ENCODE results near the gene AP4B1.

Gene AP4B1

DNA sequence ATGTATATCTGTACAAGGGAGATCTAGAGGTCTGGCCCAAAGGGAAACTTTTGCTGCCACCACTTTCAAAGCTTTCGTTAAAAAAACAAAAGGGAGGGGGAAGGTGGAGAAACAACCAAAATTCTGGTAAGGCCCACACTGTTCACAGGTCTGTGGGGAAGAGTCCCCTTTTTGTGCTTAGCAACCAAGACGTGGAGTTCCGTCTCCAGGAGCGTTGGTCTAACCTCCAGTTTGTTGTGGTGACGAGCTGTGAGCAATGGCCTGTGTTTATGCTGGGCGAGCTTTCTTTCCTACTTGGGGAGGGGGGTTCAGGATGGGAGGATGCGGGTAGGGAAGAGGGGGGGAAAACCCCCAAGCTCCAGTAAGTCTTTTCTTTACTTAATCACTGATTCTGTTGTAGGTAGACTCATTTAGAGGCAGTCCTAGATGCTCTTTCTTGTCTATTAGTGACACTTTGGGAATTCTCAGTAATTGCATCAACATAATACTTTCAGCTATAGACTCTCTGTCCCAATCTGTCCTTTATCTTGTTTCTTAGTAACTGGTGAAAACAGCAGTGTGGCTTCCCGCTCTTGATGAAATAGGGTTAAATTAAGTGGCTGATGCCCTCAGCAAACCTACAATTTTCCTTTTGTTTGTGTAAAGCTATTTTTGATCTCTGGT is 26.0 kb upstream of the AP4B1 start:
- no peak for DNase-seq

DNA sequence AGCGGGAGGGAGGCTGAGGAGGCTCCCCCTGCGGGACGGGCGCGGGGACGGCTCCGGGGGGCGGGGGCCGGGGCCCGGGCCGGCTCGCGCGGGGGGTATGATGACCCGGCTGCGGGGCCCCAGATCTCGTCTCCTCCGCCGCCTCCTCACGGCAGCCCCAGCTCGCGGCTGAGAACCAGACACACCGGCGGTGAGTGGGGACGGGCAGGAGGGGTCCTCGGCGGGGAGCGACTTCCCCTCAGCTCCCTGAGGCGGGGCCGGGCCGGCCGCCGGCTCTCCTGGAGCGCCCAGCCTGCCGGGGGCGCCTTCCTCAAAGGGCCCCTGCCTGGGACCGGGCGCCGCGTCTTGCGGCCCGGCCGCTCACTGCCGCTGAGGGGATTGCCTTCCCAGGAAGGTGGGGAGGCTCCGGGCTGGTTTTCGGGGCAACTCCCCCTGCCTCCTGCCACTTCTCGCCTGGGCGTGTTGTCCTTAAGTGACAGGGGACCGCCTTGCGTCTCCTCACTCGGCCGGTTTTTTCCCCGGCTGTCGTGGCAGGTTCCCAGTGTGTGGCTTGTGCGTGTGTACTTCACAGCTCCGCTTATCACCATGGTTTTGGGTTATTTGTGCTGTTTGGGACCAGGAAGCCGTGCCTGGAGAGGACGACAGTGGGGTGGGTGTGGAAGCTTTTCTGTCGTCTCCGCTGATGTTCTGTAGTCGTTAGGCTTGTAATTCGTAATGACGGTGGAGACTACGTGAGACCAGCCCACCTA is 25.3 kb upstream of the AP4B1 start:
- DNase-seq, result peak in 31 of 56 donors; percentile 20 to 78 (median 56)

DNA sequence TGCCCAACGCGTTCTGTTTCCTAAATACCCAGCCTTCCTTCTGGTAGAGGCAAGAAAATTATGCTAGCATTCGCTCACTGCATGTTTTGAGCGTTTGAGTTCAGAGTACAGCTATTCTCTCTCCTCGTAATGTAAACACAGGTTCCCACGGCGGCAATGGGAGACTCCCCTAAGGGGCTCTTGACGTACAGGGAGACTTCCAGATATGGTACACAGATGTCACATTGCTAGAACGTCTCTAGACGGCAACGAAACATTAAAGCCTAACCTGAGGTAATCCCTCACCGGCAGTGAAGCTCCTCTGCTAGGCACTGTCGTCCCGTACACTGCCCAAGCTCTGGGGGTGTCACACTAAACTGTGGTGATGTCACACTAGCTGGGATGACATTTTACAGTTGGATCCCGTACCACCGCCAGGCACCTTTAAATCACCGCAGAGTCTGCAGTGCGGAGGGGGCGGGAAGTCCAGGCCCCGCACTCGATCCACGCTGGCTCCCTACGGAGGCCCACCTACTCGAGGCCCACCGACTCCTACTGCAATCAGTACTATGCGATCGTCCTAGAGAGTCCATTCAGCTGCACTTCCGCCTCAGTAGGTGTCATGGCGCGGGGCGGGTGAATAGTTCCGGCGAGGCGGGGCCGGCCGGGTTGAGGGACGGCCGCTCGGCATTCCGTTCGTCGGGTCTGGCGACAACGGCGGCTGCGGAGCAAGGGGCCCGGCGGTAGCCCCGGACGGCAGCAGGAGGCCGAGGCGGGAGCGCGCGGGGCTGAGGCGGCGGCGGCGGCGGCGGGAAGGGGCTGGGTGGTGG is 24.5 kb upstream of the AP4B1 start, which contains the start of gene HIPK1:
Gene HIPK1, plus strand, starts transcription at position 384 of the 809 bp plus-strand sequence.
- peak; percentile 37 to 95 (median 87) for DNase-seq

DNA sequence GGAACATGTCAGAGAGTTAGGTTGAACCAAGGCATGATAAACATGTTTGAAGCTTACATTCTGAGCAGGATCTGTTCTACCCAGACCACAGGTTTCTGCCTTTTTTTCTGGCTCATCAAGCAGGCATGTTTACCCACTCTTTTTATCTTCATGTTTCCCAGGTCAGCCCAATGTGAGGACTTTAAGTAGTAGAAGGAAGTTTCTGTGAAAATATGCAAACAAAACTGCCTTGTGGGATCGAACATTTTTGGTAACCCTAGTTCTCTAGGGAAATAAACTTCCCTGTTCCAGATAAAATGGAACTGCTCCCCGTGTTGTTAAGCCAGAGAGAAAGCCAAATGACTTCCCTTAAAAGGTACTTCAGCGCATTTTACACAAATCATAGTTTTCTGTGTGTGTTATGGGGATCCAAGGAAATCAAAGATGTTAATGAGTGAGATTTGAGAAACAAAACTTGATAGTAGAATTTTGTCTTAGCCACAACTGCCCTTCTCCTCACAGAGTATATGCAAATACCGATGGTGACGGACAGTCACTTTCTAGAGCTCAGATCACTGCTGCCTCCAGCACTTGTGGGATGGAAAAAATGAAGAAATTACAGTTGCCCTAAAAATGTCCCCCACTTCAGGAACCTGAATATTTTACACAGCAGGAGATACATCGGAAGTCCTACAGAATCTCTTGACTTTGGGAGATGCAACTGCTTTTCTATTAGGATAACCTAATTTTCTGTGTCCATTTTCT is 23.8 kb upstream of the AP4B1 start:
- peak in 1 of 56 donors; percentile 32 for DNase-seq

DNA sequence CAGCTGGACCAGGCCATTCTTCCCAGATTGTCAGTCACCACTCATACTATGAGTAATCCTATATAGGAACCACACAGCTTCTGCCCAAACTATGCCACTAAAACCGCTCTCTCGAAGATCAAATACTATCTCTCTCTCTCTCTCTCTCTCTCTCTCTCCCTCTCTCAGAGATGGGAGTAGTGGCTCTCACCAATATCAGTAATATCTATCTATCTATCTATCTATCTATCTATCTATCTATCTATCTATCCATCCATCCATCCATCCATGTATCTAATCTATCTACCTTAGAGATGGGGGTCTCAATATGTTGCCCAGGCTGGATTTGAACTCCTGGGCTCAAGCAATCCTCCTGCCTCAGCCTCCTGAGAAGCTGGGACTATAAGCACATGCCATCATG is 19.9 kb upstream of the AP4B1 start:
- DNase-seq, result no peak

DNA sequence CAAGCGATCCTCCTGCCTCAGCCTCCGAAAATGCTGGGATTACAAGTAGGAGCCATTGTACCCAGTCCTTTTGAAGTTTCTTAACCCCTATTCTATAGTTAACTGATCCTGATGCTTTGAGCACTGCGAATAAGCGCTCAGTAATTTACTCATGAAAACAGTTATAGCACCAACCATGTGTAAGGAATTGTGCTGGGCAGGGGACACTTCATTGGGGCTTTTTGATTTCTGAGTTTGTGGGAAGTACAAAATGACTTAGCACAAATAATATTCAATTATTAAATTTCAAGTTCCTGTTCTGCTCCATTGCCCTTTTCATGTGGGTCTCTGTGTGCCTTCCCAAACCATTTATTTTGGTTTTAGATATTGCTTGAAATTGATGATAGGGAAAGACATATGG is 18.4 kb upstream of the AP4B1 start:
- DNase-seq, result no peak

DNA sequence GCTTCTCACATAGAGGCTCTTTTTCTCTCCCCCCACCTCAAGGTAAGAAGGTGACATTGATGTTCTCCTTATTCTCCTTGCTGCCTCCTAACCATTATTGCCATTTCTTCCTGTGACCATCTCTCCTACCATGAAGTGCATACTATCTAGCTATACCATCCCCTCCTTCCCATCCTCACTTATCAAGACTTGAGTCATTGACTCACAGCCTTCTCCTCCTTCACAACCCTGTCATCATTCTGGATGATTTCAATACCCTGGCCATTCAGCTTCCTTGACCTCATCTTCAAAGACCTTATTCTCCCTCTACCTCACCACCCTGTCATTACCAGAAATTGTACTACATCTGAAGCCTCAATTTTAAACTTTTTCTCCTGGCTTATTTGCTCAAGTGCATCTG is 13.6 kb upstream of the AP4B1 start:
- DNase-seq, result no peak

DNA sequence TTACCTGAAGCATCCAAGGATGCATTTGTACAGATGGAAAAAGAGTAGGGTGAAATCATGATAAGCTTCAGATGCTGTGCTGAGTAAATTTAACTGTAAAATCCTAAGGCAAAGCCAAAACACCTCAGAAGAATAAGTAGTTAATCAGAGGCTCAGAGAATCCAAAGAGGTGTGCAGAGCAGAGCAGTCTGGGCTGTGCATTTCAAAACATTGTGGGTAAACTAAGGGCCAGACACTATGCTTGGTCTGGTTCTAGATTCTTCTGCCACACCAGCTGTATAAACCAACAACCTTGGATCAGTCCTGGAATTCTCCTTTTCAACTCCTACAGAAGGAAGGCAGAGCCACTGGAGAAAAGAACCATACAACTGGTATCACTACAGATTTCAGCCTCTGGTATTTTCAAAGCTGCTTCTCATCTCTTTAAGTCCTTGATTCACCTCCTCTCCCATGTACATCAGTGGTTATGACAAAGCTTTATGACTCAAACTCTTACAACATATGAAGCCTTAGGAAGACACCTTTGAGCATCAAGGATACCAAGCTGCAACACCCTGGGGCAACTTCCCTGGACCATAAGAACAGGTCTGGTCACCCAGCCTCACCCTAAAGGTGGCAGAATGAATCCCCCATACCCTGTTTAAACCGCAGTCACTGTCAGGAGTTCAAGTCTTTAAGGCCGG is 12.9 kb upstream of the AP4B1 start:
- DNase-seq, result no peak

DNA sequence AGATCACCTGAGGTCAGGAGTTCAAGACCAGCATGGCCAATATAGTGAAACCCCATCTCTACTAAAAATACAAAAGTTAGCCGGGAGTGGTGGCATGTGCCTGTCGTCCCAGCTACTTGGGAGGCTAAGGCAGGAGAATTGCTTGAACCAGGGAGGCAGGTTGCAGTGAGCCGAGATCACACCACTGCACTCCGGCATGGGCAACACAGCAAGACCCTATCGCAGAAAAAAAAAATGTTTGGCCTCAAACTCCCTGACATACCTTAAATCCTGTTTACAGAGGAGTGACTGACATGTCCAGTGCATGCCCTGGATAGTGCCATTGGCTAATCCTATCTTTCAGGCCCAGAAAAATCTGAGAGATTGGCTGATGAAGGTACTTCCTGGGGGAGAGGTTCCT is 12.4 kb upstream of the AP4B1 start:
- no peak for DNase-seq

DNA sequence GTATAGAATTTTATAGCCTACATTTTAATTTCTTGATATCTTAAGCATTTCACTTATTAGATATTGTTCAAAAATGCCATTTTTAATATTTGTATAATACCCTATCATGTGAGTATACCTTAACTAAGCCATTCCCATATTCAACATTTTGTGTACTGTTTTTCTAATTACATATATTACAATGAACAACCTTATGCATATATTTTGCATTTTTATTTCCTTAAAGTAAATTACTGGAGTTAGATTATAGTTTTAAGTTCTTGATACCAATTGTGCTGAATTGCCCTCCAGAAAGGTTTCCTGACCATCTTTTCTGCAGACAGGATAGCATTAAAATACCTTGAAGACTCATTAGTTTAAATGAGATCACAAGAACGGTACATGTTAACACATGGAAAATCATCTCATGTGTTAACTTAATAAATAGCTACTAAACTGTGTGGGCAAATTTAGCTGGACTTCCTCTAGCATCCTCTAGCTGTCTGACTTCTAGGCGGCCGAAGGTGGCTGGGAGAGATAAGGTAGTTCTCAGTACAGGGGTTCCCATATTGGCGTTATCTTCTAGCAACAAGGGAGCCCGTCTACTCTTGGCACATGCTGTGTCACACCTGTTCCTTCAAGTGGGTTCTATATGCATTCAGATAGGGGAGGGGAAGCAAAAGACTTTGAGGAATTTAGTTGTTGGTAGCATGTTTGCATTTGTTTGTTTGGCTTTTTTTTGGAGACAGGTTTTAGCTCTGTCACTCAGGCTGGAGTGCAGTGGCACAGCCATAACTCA is 9.5 kb upstream of the AP4B1 start:
- DNase-seq, result no peak

DNA sequence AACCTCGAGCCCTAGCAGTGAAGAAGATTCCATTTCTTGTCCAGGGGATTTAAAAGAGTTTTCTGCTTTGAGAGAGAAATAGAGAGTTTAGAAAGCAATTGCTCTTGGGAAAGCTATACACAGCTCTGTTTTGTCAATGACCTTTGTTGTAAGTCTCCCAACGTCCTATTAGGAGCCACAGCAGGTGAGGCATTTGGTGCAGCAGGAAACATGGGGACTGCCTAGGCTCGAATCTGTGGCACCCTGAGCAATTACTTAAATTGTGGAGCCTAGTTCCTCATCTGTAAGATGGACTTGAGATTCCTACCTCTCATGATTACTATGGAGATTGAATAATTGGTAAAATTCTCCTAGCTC is 8.7 kb upstream of the AP4B1 start:
- DNase-seq, result no peak

DNA sequence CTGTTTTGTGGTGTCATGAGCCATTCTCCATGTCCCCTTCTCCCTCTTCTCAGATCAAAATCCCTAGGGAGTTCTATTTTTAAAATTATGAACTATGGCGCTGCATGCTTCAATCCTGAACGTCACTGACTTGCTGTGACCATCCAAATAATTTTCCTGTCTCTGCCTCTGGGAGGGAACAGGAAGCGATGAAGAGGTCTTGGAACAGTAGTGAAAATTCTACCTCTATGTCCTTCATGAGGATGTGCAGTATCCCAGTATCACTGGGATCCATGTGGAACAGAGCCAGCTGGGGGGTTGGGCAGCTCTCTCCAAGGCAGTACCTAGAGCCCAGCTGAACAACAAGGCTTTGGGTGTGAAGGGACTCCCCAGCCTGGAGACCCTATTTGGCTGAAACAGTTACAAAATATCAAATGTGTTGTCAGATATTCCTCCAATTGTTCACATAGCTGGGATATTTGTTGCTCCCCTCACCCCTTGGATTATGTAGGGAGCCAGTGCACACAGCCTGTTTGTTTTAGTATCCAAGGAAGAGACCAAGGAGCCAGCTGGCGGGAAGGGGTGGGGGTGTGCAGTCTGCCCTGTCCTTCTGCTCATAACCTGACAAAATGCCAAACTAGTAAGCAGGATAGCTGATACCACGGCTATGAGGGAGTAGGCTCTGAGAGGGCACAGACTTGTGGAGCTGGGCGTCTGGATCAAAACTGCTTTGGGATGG is 8.2 kb upstream of the AP4B1 start:
- peak in 9 of 56 donors; percentile 1 to 51 (median 7) for DNase-seq

DNA sequence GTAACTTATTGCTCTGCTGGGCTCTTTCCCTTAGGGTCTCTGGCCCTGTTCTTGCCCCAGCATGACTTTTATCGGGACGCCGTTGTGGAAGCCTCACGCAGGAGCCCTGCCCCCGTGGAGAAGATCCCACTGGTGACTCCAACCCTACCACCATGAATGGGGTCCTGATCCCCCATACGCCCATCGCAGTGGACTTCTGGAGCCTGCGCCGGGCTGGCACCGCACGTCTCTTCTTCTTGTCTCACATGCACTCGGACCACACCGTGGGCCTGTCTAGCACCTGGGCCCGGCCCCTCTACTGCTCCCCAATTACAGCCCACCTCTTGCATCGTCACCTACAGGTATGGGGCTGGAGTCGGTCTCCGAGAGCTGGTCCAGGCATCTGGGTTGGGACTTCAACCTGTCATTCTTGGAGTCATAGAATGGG is 849 bp upstream of the AP4B1 start:
- DNase-seq, result peak in 5 of 56 donors; percentile 43 to 73 (median 45)

DNA sequence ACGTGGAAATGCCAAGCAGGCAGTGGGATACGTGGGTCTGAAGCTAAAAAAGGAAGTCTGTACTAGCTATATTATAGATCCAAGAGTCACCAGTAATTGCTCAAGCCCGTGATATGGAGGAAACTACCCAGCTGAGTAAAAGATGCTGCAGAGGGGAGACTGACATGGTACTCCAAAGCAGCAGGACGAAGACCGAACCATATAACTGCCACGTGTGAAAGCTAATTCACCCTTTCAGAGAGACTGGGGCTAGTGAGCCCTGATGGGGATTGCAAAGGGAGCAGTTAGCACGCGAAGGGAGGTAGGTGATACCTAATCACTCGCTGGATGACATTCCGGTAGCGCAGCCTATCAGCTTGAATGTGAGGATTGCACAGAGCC is 316 bp downstream of the AP4B1 start:
- DNase-seq, result peak in 13 of 56 donors; percentile 26 to 80 (median 61)

DNA sequence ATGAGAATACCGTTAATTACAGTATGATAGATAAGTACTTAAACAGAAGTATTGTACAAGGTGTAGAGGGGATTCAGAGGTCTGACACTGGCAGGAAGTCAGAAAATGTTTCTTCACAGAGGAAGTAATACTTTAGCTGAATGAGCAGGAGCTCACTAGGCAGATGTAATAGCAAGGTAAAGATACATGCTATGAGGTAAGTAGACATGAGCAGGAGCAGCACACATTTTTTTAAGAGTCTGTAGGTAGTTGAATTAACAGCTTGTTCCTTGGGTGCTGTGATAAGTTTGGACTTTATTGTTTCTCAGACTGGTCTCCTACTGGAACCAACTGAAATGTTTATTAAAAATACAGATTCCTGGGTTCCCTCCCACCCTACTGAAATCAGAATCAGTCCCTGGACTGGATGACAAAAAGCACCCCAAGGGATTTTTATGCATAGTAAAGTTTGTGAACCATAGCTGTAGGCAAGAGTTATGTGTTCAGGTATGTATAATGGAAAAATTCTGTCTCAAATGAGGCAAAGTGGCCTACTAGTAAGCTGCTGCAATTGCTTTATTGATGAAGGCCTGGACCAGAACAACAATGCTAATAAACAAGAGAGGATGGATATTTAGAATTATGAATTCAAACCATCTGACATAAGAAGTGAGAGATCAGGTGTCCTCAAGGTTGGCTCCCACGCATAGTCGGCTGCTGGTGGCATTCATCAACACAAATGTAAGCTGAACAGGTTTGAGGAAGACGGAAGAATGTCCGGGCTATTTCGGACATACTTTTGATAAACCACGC is 902 bp downstream of the AP4B1 start:
- DNase-seq, result peak in 4 of 56 donors; percentile 19 to 48 (median 38)

DNA sequence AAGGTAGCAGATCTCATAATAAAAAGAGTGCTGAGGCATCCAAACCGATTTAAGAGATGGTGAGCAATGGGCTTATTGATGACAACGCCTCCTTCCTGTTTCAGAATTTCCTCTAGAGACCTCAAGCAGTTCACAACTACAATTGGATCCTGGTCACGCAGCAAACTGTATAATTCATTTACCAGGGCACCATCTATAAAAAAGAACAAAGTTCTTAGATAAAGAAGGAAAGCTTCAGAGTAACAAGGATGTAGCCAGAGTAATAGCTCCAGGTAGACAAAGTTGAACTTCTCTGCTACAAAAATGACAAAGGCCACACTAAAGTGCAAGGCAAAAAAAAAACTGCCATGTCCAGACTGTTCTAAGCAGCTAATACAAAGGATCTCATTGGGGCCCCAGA is 3.4 kb downstream of the AP4B1 start:
- no peak for DNase-seq

DNA sequence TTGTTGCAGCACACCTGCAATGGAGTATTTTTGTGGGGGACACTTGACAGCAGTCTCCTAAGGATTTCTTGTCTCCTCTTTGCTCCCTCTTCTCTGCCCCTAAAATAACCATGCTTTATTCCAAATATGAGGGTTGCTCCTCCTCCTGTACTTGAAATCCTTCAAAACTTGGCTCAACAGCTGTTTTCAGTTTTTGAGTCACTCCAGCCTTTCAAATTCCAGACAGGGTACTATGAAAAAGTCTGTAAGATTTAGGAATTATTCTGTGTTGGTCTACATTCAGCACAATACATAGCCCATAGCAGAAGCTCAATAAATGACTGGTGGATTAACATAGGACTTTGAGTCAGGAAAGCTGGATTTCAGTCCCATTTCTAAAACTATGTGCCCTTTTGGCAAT is 5.5 kb downstream of the AP4B1 start:
- no peak for DNase-seq

DNA sequence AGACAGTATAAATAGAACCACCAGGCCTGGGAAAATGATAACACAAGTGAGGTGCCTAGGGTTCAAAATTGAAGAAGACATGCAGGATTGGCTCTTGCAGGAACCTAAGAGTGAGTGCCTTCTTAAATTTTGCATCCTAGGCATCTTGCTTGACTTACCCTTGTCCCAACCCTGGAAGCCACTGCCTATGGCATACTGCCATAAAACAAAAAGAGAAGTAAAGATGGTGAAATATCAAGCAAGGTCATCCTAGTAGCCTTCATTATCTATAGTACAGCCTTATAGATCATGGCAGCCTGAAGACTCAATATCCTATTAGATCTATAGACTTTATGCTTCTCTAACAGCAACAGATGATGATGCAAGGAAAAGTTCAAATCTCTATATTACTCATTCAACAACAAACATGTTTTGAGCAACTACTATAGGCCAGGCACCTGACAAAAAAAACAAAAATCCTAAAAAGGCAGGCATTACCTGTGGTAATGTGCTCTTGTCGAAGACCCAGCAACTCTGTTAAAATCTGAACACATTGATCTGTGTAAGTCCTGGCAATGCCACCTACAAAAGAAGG is 6.3 kb downstream of the AP4B1 start:
- no peak for DNase-seq

All from amygdala (tissue), 56 donors.